Stimulated activated CD8-positive, alpha-beta memory T cell treated with anti-CD3 and anti-CD28 coated beads, Interleukin-12 subunit alpha, Interleukin-12 subunit beta, amount 100 ng/mL, for 24 hours (primary cell): Measurements from ENCODE around the gene POU2AF2.
"Not testable (repeated sequence)": the region's sequence is repeated elsewhere in the genome, so short reads cannot be mapped to it uniquely, and the experiment has no call there.

ENCODE experiments used
- DNase-seq: peaks from one replicate; pipeline ENCODE4 v3.0.0-alpha.2; 2020; ENCODE audit errors: extremely low read depth

The POU2AF2 gene

DNA sequence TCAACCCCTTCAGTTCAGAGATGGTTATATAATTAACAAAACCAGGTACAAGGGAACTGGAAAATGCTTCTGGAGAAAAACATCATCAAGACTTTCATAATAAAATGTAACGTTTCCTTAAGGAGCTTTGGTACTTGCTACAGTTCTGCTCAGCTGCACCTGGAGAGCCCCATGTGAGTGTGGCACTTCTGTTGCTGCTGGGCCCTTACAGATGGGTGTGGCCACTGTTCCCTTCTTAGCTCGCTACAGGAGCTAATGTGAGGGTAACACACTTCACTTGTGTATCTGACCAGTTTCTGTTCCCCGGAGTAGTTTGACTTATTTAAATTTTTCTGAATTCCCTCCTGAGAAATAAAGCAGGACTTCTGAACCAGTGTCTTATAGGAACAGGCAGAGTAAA is 56.8 kb downstream of the POU2AF2 start:
- DNase-seq = no peak

DNA sequence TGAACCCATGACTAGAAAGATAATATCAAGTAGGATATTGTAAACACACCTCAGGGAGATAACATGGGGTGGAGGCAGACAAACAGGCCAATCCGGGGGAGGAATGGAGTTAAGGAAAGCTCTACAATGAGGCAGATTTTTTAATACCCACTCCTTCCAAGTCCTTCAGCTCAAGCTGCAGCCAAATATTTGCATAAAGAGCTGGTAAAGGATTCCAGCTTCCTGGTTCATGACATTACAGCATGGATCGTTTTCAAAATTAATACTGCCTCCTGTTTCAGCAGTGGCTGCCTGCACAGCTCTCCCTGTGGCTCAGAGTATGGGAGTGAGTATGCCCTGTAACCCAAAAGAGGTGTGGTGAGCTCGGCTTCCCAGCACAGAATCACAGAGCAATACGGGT is 57.9 kb downstream of the POU2AF2 start:
- no peak for DNase-seq

DNA sequence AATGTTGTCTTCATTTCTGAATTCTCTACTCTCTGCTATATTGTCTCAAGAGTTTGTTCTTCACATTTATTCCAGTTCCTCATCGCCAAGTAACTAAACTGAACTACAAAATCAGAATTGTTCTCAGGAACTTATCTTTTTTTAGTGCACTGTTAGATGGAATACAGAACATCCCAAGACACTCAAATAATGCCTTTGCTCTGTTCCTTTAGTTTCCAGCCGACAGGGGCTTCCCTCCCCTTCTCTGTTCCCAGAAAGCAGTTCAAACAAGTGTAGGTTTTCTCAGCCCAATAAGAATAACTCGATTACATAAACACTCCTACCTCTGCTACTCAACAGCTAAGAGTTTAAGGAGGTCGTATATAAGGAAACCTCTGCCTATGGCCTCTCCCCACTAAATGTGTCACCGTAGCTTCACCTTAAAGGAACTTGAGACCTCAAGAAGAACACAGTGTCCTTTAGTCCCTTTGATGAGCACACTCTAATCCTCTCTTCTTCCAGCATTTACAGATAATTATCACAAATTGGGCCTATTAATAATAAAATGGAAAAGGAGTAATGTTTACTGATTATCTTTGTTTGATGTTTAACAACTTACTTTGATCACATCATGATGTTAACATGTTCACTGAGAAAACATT is 59.8 kb downstream of the POU2AF2 start:
- no peak for DNase-seq

DNA sequence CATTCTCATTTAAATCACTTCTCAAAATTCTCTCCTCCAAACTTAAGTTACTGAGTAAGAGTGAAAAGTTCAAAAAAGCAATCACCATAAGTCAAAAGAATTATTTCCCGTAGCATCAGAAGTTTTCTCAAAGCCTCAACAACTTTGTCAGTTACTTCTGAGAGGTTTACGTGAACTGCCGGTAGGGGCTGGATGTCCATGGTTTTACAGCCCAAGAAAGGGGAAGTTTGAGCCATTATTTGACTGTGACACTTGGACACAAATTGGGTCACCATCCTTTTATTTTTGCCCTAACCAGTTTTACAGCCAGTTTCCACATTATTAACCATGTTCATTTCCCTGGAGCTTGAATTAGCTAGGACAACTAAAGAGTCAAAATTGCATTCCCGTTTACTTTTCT is 60.4 kb downstream of the POU2AF2 start:
- DNase-seq = no peak

DNA sequence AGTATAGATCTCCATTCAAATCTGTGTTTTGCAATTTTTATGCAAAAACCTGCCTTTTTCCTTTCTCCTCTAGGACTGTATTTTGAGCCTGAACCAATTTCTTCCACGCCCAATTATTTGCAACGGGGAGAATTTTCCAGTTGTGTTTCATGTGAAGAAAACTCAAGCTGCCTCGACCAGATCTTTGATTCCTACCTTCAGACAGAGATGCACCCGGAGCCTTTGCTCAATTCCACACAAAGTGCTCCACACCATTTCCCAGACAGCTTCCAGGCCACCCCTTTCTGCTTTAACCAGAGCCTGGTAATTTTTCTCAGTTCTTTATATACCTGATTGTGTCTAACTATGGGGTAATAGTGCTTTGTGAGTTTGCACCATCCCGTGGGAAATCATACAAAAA is 60.8 kb downstream of the POU2AF2 start:
- no peak for DNase-seq

DNA sequence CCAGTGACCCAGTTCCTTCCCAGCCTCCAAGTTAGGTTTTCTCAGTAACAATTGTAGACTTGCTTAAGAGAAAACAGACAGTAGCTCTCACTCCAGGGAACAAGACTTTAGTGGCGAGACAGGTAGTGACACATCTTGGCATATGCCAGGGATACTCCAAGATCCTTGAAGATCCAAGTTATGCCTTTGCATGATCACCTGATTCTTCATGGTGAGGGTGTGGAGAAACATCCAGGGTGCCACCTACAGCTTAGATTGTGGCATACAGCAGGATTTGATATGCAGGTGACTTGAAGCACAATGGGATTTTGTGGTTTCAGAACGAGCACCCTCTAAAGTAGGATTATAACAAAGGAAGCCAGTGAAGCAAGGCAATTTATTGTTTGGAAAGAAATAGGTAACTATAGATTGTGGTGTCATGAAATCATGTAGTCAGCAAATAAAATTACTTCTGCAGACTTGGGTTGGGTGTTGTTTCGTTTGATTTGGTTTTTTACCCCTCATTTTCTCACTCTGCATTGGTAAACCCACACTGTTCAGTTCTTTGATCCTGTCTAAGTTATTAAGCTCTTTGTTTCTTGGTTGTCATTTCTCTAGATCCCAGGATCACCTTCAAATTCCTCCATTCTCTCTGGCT is 62.1 kb downstream of the POU2AF2 start:
- DNase-seq = no peak

DNA sequence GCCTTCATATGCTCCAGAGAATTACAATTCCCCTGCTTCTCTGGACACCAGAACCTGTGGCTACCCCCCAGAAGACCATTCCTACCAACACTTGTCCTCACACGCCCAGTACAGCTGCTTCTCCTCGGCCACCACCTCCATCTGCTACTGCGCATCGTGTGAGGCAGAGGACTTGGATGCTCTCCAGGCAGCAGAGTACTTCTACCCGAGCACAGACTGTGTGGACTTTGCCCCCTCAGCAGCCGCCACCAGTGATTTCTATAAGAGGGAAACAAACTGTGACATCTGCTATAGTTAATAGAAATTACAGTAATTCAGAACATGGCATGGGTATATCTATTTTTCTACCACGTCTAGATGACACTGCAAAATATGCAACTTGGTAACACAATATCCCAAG is 62.6 kb downstream of the POU2AF2 start:
- no peak for DNase-seq

DNA sequence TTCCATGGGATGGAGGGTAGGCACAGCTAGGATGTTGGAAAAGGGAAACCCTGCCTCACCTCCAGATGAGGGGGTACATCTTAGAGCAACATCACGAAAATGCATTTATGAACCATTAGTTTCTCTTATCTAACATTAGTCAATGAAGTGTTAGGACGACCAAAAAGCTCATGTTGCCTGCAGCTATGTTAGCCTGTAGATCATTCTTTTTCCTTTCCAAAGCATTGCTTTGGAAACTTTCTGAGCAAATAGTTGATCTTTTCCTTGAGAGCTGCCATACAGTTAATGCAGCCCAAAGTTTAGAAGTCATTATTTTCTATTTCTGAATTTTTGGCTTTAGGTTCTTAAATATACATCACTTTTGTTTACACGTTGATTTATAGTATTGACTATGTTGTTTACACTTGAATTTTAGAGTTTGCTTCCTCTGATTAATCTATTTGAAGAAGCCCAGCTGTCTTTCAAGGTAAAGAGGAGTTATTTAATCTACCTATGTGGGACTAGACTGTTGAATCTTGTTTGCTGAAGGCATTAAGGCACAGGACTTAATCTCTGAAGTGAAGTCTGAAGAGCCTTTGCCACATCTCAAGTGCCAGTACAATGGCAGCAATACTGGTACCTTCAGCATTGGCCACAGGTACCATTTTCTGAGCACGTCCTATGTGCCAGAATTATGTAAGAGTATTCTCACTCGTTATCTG is 63.8 kb downstream of the POU2AF2 start:
- no peak for DNase-seq

DNA sequence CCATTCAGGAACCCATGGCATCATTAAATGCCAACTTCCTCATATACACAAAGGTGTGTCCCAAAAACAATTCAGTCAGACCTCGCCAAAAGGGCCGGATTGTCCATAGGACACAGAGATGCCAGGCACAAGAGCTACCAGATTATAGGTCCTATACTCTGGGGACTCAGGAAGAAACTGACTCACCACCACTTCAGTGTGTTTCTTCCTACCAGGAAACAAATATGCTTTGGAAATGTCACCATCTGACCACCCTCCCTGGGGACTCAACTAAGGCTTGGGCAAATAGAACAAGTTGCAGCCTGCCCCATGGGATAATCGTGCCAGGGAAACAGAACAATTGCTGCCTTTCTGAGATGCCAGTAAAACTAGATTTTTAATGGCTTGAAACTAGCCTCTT is 64.6 kb downstream of the POU2AF2 start:
- DNase-seq = no peak

DNA sequence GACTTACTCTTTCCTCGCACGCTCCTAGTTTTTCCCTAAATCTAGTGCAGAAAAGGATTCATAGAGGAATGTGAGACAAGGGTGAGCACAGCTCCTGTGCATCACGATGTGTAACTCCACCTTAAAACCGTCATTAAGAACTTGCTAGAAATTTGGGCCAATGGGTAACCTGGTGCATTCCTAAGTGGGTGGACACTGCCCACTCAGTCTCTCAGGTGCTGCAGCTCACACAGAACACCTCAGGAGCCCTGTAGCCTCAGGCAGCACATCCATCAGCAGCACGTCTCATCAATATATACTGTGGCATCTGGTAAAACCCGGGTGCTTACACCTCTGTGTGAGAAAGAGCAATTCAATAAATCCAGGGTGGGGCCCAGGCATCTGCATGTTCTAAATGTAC is 65.2 kb downstream of the POU2AF2 start:
- DNase-seq = no peak

DNA sequence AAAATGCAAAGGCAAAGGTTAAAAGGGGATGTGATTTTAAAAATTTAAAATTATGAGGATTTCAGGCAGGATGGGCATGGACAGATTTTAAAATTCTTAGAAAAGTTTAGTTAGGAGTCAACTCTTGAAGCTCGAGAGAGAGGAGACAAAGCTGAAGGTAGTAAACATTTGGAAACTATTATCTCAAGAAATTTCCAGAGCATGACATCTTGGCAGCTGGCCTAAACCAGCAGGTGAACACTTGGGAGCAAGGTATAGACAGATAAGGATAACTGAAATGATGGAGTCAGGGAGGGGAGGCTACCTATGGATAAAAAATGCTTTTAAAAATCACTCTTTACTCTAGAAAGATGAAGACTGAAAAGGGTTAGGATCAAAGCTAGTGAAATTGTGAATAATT is 66.6 kb downstream of the POU2AF2 start:
- no peak for DNase-seq

DNA sequence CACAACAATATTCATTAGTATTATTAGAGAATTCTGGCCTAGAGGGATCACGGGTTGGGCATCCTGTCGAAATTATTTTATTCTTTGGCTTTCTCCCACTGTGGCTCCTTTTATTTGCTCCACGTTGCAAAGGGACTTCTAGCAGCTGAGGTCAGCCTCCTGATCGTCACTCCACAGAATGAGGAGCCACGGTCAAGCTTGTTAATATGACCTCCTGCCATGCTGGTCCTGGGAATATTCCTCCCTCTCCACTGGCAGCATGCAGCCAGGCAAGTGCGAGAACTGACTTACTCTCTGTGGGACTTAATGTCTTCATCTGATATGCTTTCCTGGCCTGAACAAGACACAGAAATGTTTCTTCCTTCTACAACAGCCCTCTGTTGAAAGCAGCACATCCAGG is 73.8 kb downstream of the POU2AF2 start:
- DNase-seq = no peak

DNA sequence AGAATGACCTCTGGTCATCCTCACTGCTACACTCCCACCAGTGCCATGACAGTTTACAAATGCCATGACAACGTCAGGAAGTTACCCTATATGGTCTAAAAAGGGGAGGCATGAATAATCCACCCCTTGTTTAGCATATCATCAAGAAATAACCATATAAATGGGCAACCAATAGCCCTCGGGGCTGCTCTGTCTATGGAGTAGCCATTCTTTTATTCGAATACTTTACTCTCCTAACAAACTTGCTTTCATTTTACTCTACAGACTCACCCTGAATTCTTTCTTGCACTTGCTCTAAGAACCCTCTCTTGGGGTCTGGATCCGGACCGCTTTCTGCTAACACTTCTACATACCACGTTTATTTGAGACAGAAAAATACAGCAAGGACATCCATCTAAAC is 74.7 kb downstream of the POU2AF2 start:
- not testable (repeated sequence) for DNase-seq

DNA sequence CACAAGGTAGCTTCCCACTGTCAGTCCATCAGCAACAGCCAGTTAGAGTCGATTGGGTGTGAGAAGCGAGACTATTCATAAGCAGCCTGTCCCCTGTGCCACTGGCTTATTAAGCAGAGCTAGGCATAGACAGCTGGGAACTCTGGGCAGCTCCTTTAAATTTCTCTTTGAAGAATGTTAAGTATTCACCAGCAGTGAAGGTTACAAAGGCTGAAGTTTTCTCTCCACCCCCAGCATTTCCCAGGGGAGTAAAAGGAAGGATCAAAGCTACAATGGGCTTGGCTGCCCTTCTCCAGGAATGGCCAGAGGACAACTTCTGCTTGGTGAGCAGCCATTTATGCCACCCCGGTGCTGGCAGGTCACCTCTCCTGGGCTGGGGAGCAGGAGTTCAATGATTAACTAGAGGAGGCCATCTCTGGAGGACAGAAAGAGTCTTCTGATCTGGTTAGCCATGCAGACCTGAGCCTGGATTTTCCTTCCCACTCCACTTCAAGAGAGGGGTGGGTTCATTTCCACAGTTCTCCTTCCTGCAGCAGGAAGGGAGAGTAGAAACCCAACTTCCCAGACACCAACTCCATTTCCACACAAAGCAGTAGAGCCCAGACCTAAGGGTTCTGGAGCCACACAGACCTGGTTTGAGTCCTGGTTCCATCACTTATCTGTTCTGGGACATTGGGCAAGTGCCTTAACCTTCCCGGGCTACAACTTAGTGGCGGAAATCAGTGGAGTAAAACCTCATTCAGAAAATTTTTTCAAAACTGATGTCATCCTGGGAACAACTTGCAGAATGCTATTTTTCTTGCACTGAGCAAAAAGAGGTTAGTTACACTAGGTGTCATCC is 75.4 kb downstream of the POU2AF2 start:
- no peak for DNase-seq

DNA sequence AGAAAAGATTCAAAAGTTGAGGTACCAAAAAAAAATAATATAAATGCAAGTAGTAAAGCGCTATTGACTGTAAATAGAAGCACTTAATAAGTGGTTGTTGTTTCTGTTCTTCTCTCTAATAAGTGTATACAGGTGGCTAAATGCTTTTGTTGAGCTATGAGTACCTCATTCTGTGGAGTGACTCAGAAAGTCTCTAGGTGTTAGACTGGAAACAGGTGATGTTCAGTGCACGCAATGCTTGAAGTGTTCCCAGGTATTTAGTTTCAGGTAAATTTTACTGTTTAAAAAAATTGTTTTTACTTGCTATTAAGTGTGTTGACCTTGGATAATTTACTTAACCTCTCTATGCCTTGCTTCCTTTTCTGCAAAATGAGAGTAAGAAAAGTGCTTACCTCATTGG is 77.0 kb downstream of the POU2AF2 start:
- no peak for DNase-seq

DNA sequence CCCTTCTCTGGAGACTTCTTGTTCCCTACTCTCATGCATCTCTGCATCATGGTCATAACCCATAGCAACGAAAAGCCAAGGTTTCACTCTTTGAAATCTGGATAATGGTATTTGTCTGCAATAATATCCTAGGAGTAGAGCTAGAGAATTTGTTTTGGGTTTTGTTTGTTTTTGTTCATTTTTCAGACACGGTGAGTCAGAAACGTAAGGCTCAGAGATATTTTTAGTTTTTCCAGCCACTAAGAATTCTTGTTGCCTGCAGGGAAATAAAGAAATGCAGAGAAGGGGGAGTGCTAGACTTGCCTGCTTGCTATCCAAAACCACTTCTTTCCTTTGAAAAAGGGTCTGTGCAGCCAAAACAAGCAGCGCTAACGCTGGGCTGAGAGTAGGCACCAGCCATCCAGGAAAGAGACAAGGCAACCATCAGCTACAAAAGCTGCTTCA is 78.8 kb downstream of the POU2AF2 start:
- no peak for DNase-seq

DNA sequence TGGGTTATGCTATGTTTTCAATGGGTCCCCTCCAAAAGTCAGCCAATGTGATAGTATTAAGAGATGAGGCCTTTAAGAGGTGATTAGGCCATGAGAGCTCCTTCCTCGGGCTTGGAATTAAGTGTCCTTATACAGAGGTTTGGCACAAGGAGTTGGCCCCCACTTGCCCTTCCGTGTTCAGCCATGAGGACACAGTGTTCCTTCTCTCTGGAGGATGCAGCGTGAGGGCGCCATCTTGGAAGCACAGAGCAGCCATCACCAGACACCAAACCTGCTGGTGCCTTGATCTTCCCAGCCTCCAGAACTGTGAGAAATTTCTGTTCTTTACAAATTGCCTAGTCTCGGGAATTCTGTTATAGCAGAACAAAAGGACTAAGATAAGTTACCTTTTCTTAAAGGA is 79.7 kb downstream of the POU2AF2 start:
- no peak for DNase-seq

DNA sequence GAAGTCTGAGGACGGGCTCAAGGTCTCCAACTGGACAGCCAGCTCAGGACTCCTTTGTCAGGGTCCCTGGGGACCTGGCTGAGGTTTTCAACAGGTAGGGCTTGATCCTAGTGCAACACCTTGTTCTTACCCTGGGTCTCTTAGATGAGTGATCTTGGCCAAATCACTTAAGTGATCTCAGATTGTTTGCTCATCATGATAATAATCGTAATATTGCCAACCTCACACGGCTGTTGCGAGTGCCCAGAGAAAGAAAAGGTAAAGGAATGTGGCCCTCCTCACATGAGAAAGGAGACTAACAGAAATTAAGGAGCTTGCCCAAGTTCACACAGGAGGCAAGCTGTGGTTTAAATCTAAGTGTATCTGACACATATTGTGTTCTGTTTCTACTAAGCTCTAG is 81.3 kb downstream of the POU2AF2 start:
- DNase-seq = no peak

DNA sequence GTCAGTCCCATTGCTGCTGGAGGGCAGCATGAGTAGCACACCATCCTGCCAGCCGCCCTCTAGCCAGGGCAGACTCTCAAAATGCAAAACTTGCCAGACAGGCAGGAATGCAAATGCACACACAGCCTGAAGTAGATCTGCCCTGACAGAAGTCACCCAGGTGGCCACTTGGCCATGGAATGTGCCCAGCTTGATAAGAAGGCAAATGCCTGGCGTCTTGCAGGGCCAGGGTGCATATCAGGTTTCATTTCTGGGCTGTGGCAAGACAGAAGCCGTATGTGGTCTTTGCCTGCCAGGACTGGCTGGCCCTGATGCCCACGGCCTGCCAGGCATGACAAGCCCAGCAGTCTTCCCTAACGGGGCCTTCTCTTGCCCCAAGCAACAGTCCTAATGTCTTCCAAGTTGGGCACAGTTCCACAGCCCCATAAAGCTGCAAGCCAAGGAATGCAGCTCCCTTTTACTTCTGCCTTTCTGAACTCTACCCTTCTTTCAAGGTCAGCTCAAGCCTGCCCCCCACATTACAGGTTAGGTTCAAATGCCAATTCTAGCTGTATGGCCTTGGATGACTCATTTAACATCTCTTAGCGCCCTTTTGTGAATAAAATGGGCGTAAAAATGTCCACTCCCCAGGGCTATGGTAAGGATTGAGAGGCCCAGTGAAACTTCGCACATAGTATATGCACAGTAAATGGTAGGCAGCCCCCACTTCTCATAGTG is 82.5 kb downstream of the POU2AF2 start:
- DNase-seq = no peak

DNA sequence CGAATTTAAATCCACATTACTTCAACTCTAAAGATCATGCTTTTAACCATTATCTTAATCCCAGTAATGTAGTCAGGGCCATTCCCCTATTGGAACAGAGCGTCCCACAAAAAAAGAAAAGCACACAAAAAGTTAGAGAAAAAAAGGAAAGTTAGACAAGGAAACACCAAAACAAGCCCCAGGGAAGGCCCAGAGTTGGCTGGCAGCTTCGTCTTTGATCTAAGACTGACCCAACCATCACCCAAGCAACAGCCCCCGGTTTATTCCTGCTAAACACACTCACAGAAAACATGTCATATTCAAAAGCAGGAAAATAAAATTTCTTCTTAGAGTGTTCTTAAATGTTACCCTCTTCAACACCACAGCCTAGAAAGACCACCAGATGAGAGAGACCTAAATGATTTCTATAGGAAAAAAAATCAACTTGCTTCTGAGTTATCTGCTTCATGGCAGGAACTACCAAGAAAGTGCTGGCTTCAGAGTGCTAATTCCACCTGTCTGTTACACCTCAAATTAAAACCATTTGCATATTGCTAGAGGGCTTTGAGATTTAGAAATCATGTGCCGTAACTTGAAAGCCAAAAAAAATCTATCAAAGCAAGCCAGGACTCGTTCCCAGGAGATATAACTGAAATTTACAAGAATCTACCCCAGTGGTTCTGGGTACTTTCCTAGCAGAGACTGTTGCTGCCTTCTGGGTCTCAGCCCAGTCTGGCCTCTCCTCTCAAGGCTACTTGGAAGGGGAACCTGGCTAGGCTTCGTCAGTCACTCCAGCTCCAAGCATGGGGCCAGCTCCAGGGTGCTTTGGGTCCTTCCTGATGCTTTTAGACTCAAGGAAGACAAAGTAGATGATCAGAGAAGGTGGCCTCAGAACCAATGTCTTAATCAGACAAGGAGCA is 84.0 kb downstream of the POU2AF2 start:
- no peak for DNase-seq
